Loucy (cell line): ENCODE results near the gene ADAMTSL2.

Experiments
- H2AFZ ChIP-seq: fragments of 200-600 bp; sonication (generic); 2 replicates; pipeline ENCODE4 v1.6.0; 2016; ENCODE audit warnings: antibody characterized with exemption, mild to moderate bottlenecking, low read length, moderate library complexity
- H3F3A ChIP-seq: fragments of 200-600 bp; 2 replicates; pipeline ENCODE4 v1.6.0; 2016; ENCODE audit warnings: antibody characterized with exemption, low read depth, mild to moderate bottlenecking
- H3K27me3 ChIP-seq: fragments of 200-600 bp; sonication (generic); 2 replicates; pipeline ENCODE4 v1.6.1; 2014; ENCODE audit warnings: low read length, mild to moderate bottlenecking; ENCODE audit not compliant: insufficient read depth, poor library complexity, severe bottlenecking
- H3K36me3 ChIP-seq: fragments of 200-600 bp; sonication (generic); 2 replicates; pipeline ENCODE4 v1.6.1; 2016; ENCODE audit warnings: low read length; ENCODE audit not compliant: insufficient read depth
- H3K4me1 ChIP-seq: fragments of 200-600 bp; sonication (generic); 2 replicates; pipeline ENCODE4 v1.5.1; 2014; ENCODE audit warnings: low read length, mild to moderate bottlenecking; ENCODE audit not compliant: insufficient read depth, poor library complexity, severe bottlenecking
- H3K4me2 ChIP-seq: fragments of 200-600 bp; sonication (generic); 2 replicates; pipeline ENCODE4 v1.6.0; 2014; ENCODE audit warnings: antibody characterized with exemption, low read length, low read depth, mild to moderate bottlenecking; ENCODE audit not compliant: poor library complexity, severe bottlenecking
- H3K4me3 ChIP-seq: fragments of 200-600 bp; sonication (generic); 2 replicates; pipeline ENCODE4 v1.5.1; 2014; ENCODE audit warnings: low read length, mild to moderate bottlenecking, mixed read lengths; ENCODE audit not compliant: poor library complexity, severe bottlenecking
- H3K79me2 ChIP-seq: fragments of 200-600 bp; sonication (generic); 2 replicates; pipeline ENCODE4 v1.6.1; 2014; ENCODE audit warnings: low read length; ENCODE audit not compliant: insufficient read depth
- H3K9ac ChIP-seq: fragments of 200-600 bp; sonication (generic); 2 replicates; pipeline ENCODE4 v1.6.0; 2014; ENCODE audit warnings: mild to moderate bottlenecking, low read depth, low read length, moderate library complexity; ENCODE audit not compliant: poor library complexity, severe bottlenecking
- H3K9me2 ChIP-seq: fragments of 200-600 bp; sonication (generic); replicated peaks from 2 replicates; pipeline ENCODE4 v1.6.1; 2016; ENCODE audit warnings: low read depth, low read length, mixed read lengths
- H3K9me3 ChIP-seq: fragments of 200-600 bp; sonication (generic); 2 replicates; pipeline ENCODE4 v1.6.1; 2014; ENCODE audit warnings: mild to moderate bottlenecking, antibody characterized with exemption, low read length, low read depth; ENCODE audit not compliant: insufficient read depth
- H4K20me1 ChIP-seq: fragments of 200-600 bp; sonication (generic); 2 replicates; pipeline ENCODE4 v1.6.0; 2014; ENCODE audit warnings: antibody characterized with exemption, low read length, mild to moderate bottlenecking; ENCODE audit not compliant: insufficient read depth, poor library complexity, severe bottlenecking
- CTCF ChIP-seq: fragments of 200-600 bp; sonication (generic); conservative IDR thresholded peaks from 2 replicates; pipeline ENCODE4 v1.5.1; 2014; ENCODE audit warnings: mild to moderate bottlenecking, antibody characterized with exemption, low read length
- EZH2phosphoT487 ChIP-seq: fragments of 200-600 bp; IDR thresholded peaks from 2 replicates; pipeline ENCODE4 v1.6.1; 2018; ENCODE audit warnings: antibody characterized with exemption, mild to moderate bottlenecking, moderate library complexity, borderline replicate concordance

ADAMTSL2 gene

GRCh38 chr9:133534346-133535291 is at the start of gene ADAMTSL2:
Gene ADAMTSL2 (plus strand): TSS chr9:133534704. CDS start chr9:133536713, 2,009 bp downstream.
- Histone ChIP-seq H3K79me2 (no peaks in the 10 kb centered on the region), H3K4me3 (peak within 1 kb of the TSS; percentile 63), H3K9me3 (no peaks in the 10 kb centered on the region), H3F3A (no peaks in the 10 kb centered on the region), H3K4me1 (peaks cover 22% of the 10 kb centered on the region), H3K9me2 (no peaks in the 10 kb centered on the region), H2AFZ (peak within 1 kb of the TSS; percentile 60; the same call in 1 of the 2 replicates), H3K27me3 (no peaks in the 10 kb centered on the region), H3K36me3 (no peaks in the 10 kb centered on the region), H3K4me2 (peak within 1 kb of the TSS; percentile 60), H3K9ac (peak within 1 kb of the TSS; percentile 58), H4K20me1 (no peaks in the 10 kb centered on the region)
- no peak for TF ChIP-seq EZH2phosphoT487
- no peak for TF ChIP-seq CTCF

- H3K27me3 ChIP-seq = no peaks in the 10 kb centered on the region
- no peaks in the 10 kb centered on the region for H4K20me1 ChIP-seq
- no peak for TF ChIP-seq CTCF
- TF ChIP-seq EZH2phosphoT487 = no peak
- no peak overlapping the region for H3K4me3 ChIP-seq
- H3K9me3 ChIP-seq = no peaks in the 10 kb centered on the region
- H3K9me2 ChIP-seq = no peaks in the 10 kb centered on the region
- H2AFZ ChIP-seq = no peak overlapping the region
- H3K4me2 ChIP-seq = no peak overlapping the region
- H3K79me2 ChIP-seq = no peaks in the 10 kb centered on the region
- no peaks in the 10 kb centered on the region for H3K36me3 ChIP-seq
- H3F3A ChIP-seq = peaks cover 4% of the 10 kb centered on the region; the same call in 1 of the 2 replicates
- H3K9ac ChIP-seq = no peak overlapping the region
- H3K4me1 ChIP-seq = peaks cover 14% of the 10 kb centered on the region
Measured at GRCh38 chr9:133485531-133486260, 48.8 kb upstream of the ADAMTSL2 start.

GRCh38 chr9:133487331-133487725 is 47.2 kb upstream of the ADAMTSL2 start:
- Histone ChIP-seq H3K9me3 (no peaks in the 10 kb centered on the region), H3K9me2 (no peaks in the 10 kb centered on the region), H3K4me3 (no peak overlapping the region), H3K36me3 (no peaks in the 10 kb centered on the region), H3K4me1 (peaks cover 7% of the 10 kb centered on the region), H3F3A (no peaks in the 10 kb centered on the region), H3K9ac (no peak overlapping the region), H3K4me2 (no peak overlapping the region), H4K20me1 (no peaks in the 10 kb centered on the region), H3K79me2 (no peaks in the 10 kb centered on the region), H2AFZ (no peak overlapping the region), H3K27me3 (no peaks in the 10 kb centered on the region)
- TF ChIP-seq EZH2phosphoT487 (no peak), CTCF (no peak)
